IMR-90 (cell line): ENCODE measurements around the gene ARF3.

ENCODE experiments used
- ELK1 ChIP-seq: fragments of 150-350 bp; IDR thresholded peaks from 2 replicates; pipeline ENCODE4 v1.6.1; 2016; ENCODE audit warnings: low read depth, mild to moderate bottlenecking, low read length, moderate library complexity, borderline replicate concordance
- MAFK ChIP-seq: IDR thresholded peaks from 2 replicates; pipeline ENCODE4 v1.6.1; 2012; ENCODE audit warnings: low read depth, low read length, improper control_type of control experiment
- POLR2A ChIP-seq: IDR thresholded peaks from 2 replicates; pipeline ENCODE4 v1.6.1; 2012; ENCODE audit warnings: mild to moderate bottlenecking, low read depth, low read length
- RAD21 ChIP-seq: IDR thresholded peaks from 2 replicates; pipeline ENCODE4 v1.6.1; 2012; ENCODE audit warnings: low read length, improper control_type of control experiment
- RCOR1 ChIP-seq: IDR thresholded peaks from 2 replicates; pipeline ENCODE4 v1.6.1; 2012; ENCODE audit warnings: mild to moderate bottlenecking, low read length, improper control_type of control experiment; ENCODE audit not compliant: insufficient replicate concordance
- RFX5 ChIP-seq: IDR thresholded peaks from 2 replicates; pipeline ENCODE4 v1.8.0; 2012; ENCODE audit warnings: low read depth, mild to moderate bottlenecking, low read length, moderate library complexity
- USF2 ChIP-seq: fragments of 150-350 bp; IDR thresholded peaks from 2 replicates; pipeline ENCODE4 v1.6.1; 2017; ENCODE audit warnings: mild to moderate bottlenecking, antibody characterized with exemption, low read length, low read depth
- TF ChIP-seq, protein P1 (sequence below): conservative IDR thresholded peaks from 2 replicates; pipeline ENCODE4 v1.5.1; 2012; ENCODE audit warnings: mild to moderate bottlenecking, low read depth, low read length, improper control_type of control experiment

- TF ChIP-seq ELK1 (no peak), MAFK (no peak), USF2 (no peak), RCOR1 (no peak), RAD21 (no peak), POLR2A (no peak), RFX5 (no peak)
- TF ChIP-seq, protein P1, sequence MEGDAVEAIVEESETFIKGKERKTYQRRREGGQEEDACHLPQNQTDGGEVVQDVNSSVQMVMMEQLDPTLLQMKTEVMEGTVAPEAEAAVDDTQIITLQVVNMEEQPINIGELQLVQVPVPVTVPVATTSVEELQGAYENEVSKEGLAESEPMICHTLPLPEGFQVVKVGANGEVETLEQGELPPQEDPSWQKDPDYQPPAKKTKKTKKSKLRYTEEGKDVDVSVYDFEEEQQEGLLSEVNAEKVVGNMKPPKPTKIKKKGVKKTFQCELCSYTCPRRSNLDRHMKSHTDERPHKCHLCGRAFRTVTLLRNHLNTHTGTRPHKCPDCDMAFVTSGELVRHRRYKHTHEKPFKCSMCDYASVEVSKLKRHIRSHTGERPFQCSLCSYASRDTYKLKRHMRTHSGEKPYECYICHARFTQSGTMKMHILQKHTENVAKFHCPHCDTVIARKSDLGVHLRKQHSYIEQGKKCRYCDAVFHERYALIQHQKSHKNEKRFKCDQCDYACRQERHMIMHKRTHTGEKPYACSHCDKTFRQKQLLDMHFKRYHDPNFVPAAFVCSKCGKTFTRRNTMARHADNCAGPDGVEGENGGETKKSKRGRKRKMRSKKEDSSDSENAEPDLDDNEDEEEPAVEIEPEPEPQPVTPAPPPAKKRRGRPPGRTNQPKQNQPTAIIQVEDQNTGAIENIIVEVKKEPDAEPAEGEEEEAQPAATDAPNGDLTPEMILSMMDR, result no peak
Measured at GRCh38 chr12:48993787-48994186, 36.5 kb upstream of the ARF3 start.
